Hepatocyte (in vitro differentiated cells): ENCODE data around the gene PAX3.

Source experiments
- CTCF ChIP-seq: fragments of 200-600 bp; sonication (generic); IDR thresholded peaks from 2 replicates; pipeline ENCODE4 v1.5.1; 2016; ENCODE audit warnings: antibody characterized with exemption, mild to moderate bottlenecking; ENCODE audit not compliant: poor library complexity
- EZH2 ChIP-seq: fragments of 200-600 bp; sonication (generic); IDR thresholded peaks from 2 replicates; pipeline ENCODE4 v1.6.1; 2016; ENCODE audit warnings: antibody characterized with exemption, mild to moderate bottlenecking, borderline replicate concordance
- EZH2phosphoT487 ChIP-seq: fragments of 200-600 bp; sonication (generic); IDR thresholded peaks from one replicate; pipeline ENCODE4 v1.6.1; 2018; ENCODE audit warnings: antibody characterized with exemption, mild to moderate bottlenecking, low read depth, moderate library complexity; ENCODE audit not compliant: unreplicated experiment, severe bottlenecking

GRCh38 chr2:222270396-222270795 lies 28.4 kb downstream of the PAX3 start:
- TF ChIP-seq CTCF (no peak), EZH2 (no peak), EZH2phosphoT487 (no peak)
